Measurements from ENCODE around the gene PHF21B. TPM values are rescaled to one million over a fixed set of nuclear protein-coding genes. Genes with fewer than 3 reads are reported as not detected.

Gene PHF21B
- polyA plus RNA-seq, 1 donor (not counting 4 experiments of a cell fraction or from before 2014, with no cell fraction given): not detected

GRCh38 chr22:44938886-44939285 is 70.9 kb downstream of the PHF21B start:
- no peaks in the 10 kb centered on the region for H3K9me1 ChIP-seq (ENCODE audit: control insufficient read depth, extremely low read depth, insufficient read depth, low read length)
- no peak overlapping the region for H2AFZ ChIP-seq (ENCODE audit: control insufficient read depth, low read length)
- dilution Hi-C loops (cut with MboI; ENCODE audit: extremely low pct_ligation_motif_present, low sequenced_read_pairs): no loop called here
- no peaks in the 10 kb centered on the region for H3K9me3 ChIP-seq (ENCODE audit: control insufficient read depth, low read depth, low read length)
- no peaks in the 10 kb centered on the region for H3K4me1 ChIP-seq (ENCODE audit: control insufficient read depth, extremely low read depth, insufficient read depth, low read length)
- no peaks in the 10 kb centered on the region for H3K36me3 ChIP-seq (ENCODE audit: control insufficient read depth in 2 of 2, extremely low read depth in 1 of 2, insufficient read depth in 2 of 2, low read length in 2 of 2)
- peaks cover 31% of the 10 kb centered on the region for H3K27me3 ChIP-seq (ENCODE audit: control insufficient read depth, extremely low read depth, insufficient read depth, low read length)
- no peak overlapping the region for H3K4me2 ChIP-seq (ENCODE audit: control insufficient read depth, extremely low read depth, insufficient read depth, low read depth, low read length)
- no peak overlapping the region for H3K27ac ChIP-seq (ENCODE audit: control insufficient read depth, insufficient read depth, low read length)
- no peak for TF ChIP-seq CTCF (optimal IDR thresholded peaks at IDR 0.05 in 1 of 3, IDR thresholded peaks at IDR 0.05 in 1 of 3, conservative IDR thresholded peaks at IDR 0.05 in 1 of 3; ENCODE audit: extremely low read depth in 1 of 3, insufficient read depth in 2 of 3, low read length in 3 of 3)
- no peak overlapping the region for H3K4me3 ChIP-seq (ENCODE audit: control insufficient read depth in 2 of 3, extremely low read depth in 1 of 3, insufficient read depth in 2 of 3, low read depth in 1 of 3, low read length in 3 of 3)
- DNase-seq (ENCODE audit: low read depth, low spot score): no peak
- no peak overlapping the region for H3K9ac ChIP-seq (ENCODE audit: control insufficient read depth, extremely low read depth, insufficient read depth, low read length)
- H4K20me1 ChIP-seq (ENCODE audit: control insufficient read depth, extremely low read depth, insufficient read depth, low read length): no peaks in the 10 kb centered on the region
- FAIRE-seq: no peak
- no peaks in the 10 kb centered on the region for H3K79me2 ChIP-seq (ENCODE audit: control insufficient read depth, insufficient read depth, low read length)

- TF ChIP-seq CTCF (optimal IDR thresholded peaks at IDR 0.05 in 1 of 3, IDR thresholded peaks at IDR 0.05 in 1 of 3, conservative IDR thresholded peaks at IDR 0.05 in 1 of 3; ENCODE audit: extremely low read depth in 1 of 3, insufficient read depth in 2 of 3, low read length in 3 of 3) (no peak), EZH2 (IDR thresholded peaks at IDR 0.05; ENCODE audit: low read length) (no peak)
- Histone ChIP-seq H3K36me3 (ENCODE audit: control insufficient read depth in 2 of 2, extremely low read depth in 1 of 2, insufficient read depth in 2 of 2, low read length in 2 of 2) (no peaks in the 10 kb centered on the region), H3K4me2 (ENCODE audit: control insufficient read depth, extremely low read depth, insufficient read depth, low read depth, low read length) (no peak overlapping the region), H3K4me3 (ENCODE audit: control insufficient read depth in 2 of 3, extremely low read depth in 1 of 3, insufficient read depth in 2 of 3, low read depth in 1 of 3, low read length in 3 of 3) (no peak overlapping the region), H3K27me3 (ENCODE audit: control insufficient read depth, extremely low read depth, insufficient read depth, low read length) (peaks cover 31% of the 10 kb centered on the region), H3K4me1 (ENCODE audit: control insufficient read depth, extremely low read depth, insufficient read depth, low read length) (no peaks in the 10 kb centered on the region), H2AFZ (ENCODE audit: control insufficient read depth, low read length) (no peak overlapping the region), H3K9ac (ENCODE audit: control insufficient read depth, extremely low read depth, insufficient read depth, low read length) (no peak overlapping the region), H3K27ac (ENCODE audit: control insufficient read depth, insufficient read depth, low read length) (no peak overlapping the region), H4K20me1 (ENCODE audit: control insufficient read depth, extremely low read depth, insufficient read depth, low read length) (no peaks in the 10 kb centered on the region), H3K79me2 (ENCODE audit: control insufficient read depth, insufficient read depth, low read length) (no peaks in the 10 kb centered on the region), H3K9me3 (ENCODE audit: control insufficient read depth, low read depth, low read length) (no peaks in the 10 kb centered on the region), H3K9me1 (ENCODE audit: control insufficient read depth, extremely low read depth, insufficient read depth, low read length) (no peaks in the 10 kb centered on the region)
- dilution Hi-C loops (cut with MboI; ENCODE audit: extremely low pct_ligation_motif_present, low sequenced_read_pairs): no loop called here
- no peak for FAIRE-seq
- DNase-seq (ENCODE audit: low read depth, low spot score): no peak
These were observed 72.6 kb downstream of the PHF21B start for GRCh38 chr22:44937216-44937615.

Measured in keratinocyte (primary cell).